Upper lobe of left lung (tissue), 4 donors: ENCODE data around the gene PDE4D.

Source experiments
- POLR2AphosphoS5 ChIP-seq, 2 donors: sonication (generic); formaldehyde crosslinking; IDR thresholded peaks; one replicate each; pipeline ENCODE4 v1.5.1; 2017; ENCODE audit warnings: antibody characterized with exemption in 2 of 2
- TF ChIP-seq, protein P1 (sequence below), 6 experiments: fragments of 450-650 bp in 4 of 6; fragments of 200-600 bp in 2 of 6; sonication (generic) in 2 of 6; IDR thresholded peaks; one replicate each; pipeline ENCODE4 v1.5.1; 2016 to 2019; ENCODE audit warnings: antibody characterized with exemption in 6 of 6

DNA sequence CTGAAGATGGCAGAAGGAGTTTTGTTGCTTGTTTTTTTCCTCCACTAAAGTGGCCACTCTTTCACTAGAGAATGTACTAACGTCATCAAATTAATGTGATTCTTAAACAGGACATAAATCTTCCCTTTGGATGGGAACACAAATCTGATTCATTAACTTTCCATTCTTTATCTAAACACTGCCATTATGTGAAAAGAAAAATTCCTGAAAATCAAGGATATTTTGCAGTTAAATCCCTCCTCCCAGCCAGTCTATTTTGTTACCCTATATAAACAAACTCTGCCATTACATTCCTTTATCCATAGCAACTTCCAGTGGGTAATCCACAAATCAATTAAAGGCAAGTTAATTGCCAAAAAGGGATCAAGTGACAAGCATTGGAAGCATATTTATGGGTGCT lies 546.5 kb downstream of the PDE4D start:
- TF ChIP-seq, protein P1, sequence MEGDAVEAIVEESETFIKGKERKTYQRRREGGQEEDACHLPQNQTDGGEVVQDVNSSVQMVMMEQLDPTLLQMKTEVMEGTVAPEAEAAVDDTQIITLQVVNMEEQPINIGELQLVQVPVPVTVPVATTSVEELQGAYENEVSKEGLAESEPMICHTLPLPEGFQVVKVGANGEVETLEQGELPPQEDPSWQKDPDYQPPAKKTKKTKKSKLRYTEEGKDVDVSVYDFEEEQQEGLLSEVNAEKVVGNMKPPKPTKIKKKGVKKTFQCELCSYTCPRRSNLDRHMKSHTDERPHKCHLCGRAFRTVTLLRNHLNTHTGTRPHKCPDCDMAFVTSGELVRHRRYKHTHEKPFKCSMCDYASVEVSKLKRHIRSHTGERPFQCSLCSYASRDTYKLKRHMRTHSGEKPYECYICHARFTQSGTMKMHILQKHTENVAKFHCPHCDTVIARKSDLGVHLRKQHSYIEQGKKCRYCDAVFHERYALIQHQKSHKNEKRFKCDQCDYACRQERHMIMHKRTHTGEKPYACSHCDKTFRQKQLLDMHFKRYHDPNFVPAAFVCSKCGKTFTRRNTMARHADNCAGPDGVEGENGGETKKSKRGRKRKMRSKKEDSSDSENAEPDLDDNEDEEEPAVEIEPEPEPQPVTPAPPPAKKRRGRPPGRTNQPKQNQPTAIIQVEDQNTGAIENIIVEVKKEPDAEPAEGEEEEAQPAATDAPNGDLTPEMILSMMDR (IDR thresholded peaks at IDR 0.05): no peak
- no peak for TF ChIP-seq POLR2AphosphoS5 (IDR thresholded peaks at IDR 0.05)
